Activated CD4-positive, alpha-beta T cell treated with anti-CD3 and anti-CD28 coated beads, Interleukin-2, amount 50 U/mL, for 1 hour (primary cell): ENCODE results near the gene ZNF598.
"Not testable (repeated sequence)": the region's sequence is repeated elsewhere in the genome, so short reads cannot be mapped to it uniquely, and the experiment has no call there.

Experiments used
- DNase-seq: peaks from one replicate; pipeline ENCODE4 v3.0.0-alpha.2; 2020

The ZNF598 gene

DNA sequence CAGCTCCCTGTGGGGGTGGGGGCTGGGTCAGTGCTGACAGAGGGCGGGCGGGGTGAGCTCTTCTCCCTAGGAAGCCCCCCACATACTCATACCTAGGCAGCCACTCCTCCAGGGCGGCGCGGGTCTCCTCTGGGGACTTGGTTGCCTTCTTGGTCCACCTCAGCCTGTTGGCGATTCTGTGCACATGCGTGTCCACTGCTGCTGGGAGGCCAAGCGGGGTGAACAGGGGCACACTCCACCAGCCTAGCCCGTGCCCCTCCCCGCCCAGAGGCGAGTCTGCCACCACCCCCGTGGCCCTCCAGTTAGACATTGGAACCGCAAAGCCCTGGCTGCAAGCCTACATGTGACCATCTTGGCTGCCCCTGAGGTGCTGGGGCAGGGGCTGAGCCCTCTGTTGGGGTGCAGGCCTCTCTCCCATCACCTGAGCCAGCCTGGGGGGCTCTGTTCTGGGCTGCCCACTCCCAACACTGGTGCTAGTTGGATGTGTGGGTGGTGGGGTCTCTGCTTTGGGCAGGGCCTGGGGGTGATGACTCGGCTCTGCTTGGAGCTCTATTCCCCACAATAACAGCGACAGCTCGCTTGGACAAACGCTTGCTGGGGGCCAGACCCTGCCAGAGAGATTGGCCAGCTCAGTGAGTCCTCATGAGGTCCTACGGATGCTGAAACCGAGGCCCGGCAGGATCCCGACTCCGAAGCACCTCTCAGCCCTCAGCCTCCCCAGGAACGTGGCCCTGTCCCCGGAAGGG is 30.6 kb upstream of the ZNF598 start:
- no peak for DNase-seq

DNA sequence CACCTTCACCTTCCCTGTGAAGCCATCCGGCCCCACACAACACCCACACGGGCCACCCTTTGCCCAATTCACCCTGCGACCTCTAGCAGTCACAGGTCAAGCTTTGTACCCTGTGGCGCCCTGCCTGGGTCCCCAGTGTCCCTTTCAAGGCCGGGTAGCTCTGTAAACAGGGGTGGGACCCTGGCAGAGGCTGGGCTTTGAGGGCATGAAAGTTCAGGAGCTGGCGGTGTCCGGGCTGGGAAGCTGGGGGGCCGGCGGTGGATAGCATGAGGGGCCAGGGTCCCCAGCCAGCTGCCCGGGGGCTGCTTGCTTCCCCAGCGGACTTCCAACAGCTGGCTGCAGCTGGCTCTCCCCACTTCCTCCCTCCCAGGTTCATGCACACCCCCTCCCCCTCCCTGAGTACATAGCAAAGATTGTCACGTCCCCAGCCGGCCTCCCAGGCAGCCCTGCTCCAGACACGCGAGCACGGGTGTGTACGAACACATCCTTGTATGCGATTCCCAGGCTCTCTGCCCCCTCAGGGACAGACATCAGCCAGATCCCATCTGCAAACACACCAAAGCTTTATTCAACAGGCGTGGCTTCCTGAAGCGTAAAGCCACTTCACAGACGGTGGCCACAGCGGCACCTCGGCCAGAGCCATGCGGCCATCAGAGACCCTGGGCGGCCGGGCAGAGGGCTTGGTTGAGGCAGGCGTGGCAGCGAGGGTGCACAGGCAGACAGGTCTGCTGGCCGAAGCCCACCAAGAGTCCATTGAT is 29.8 kb upstream of the ZNF598 start:
- DNase-seq: no peak

GRCh38 chr16:2038382-2039231 is 29.0 kb upstream of the ZNF598 start:
- DNase-seq: no peak

GRCh38 chr16:2037647-2038381 is 28.2 kb upstream of the ZNF598 start:
- no peak for DNase-seq

DNA sequence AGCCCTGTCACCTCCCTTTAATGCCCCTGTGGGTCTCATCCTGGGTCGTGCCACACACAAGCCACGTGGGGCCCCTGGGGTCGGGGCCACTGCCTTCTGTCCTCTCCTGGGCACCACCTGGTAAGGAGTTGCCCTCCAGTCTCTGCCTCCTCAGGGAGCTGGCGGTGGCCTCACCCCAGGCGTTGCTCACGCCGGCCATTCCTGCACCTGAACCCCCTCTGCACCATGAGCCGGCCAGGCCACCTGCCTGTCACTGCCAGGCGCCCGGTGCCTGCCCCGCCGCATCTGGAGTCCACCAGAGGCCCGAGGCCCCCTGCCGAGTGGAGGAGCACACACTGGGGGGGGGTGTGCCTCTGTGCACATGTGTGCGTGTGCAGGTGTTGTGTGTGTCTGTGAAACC is 27.5 kb upstream of the ZNF598 start:
- DNase-seq: no peak

DNA sequence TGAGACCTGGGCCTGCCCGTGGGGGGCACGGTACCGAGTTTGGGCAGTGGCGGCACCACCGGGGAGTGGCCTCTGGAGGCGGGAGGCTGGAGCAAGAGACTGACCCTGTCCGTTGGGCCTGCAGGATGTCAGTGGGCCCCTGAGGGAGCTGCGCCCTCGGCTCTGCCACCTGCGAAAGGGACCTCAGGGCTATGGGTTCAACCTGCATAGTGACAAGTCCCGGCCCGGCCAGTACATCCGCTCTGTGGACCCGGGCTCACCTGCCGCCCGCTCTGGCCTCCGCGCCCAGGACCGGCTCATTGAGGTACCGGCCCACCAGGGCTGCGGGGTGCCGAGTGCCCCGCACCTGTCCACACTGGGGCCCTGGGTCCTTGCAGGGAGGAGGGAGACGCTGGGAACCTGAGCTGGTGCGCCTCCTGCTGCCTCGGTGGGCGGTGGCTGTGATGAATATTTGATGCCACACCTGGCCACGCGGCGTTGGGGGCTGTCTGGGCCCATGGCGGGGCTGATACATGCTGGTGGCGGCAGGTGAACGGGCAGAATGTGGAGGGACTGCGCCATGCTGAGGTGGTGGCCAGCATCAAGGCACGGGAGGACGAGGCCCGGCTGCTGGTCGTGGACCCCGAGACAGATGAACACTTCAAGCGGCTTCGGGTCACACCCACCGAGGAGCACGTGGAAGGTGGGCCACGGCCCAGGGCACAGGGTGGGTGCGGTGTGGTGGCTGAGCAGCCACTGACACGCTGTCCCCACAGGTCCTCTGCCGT is 26.8 kb upstream of the ZNF598 start:
- no peak for DNase-seq

DNA sequence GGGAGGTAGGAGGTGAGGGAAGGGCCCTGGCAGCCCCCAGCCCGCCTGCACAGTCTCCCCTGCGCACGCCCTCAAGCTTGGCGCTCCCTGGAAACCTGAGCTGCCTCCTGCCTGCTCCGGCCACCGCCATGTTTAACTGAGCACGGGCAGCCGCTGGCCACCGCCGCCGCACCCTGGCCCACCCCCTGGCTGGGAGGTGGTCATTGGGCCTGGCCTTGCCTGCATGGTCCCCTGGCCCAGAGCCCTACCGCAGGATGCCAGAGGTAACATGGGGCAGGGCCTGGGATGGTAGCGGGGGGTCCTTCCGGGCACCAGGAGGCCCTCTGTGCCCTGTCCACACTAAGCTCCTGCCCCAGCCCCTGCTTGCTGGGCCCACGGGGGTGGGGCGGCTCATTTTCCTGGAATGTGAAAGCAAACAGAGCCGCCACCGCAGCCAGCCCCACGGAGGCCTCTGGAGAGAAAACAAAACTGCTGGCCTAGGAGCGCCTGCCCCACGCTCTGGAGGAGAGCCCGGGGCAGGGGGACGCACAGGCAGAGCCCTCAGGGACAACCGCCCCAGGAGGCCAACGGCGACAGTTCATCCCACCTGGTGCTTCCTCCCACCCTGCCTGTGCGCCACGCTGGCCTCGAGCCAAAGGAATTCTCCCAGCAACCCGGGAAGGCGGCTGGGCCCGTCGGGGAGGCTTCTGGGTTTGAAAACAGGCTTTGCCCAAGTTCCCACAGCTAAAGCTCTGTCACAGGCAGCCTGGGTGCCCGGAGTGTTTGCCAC is 26.0 kb upstream of the ZNF598 start:
- no peak for DNase-seq

GRCh38 chr16:2034696-2035430 is 25.2 kb upstream of the ZNF598 start:
- no peak for DNase-seq

GRCh38 chr16:2033909-2034695 is 24.5 kb upstream of the ZNF598 start:
- not testable (repeated sequence) for DNase-seq

- no peak for DNase-seq
Observed at GRCh38 chr16:2033057-2033908, 23.7 kb upstream of the ZNF598 start.

DNA sequence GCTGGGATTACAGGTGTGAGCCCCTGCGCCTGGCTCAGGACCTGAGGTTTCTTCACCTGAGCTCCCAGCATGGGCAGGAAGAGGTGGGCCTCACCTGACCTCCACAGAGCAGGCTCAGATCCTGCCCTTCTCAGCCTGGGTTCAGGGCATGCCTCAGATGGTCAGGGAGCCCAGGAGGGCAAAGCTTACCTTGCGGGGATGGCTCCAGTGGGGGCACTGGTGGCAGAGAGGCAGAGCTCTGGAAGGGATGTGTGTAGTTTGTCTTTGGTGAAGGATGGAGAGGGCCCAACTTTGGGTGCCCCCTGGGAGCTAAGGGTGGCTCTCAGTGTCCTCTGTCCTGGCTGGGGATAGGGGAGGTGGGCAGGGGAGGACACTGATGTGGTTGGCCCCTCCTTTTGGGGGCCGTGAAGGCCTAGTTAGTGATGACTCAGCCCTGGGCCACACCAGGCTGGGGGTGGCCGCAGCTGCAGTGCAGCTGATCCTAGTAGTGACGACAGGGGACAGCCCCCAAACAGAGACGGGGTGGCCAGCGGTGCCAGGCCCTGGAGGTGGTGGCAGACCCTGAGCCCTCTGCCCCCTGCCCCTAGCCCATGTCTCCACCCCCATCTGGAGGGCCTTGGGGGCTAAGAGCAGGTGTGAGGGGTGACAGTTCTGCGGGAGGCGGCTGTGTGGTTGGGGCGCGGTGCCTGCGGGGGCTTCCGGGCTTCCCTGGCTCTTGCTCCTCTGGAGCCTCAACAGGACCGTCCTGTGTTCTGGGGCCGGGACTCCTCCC is 22.9 kb upstream of the ZNF598 start:
- no peak for DNase-seq

DNA sequence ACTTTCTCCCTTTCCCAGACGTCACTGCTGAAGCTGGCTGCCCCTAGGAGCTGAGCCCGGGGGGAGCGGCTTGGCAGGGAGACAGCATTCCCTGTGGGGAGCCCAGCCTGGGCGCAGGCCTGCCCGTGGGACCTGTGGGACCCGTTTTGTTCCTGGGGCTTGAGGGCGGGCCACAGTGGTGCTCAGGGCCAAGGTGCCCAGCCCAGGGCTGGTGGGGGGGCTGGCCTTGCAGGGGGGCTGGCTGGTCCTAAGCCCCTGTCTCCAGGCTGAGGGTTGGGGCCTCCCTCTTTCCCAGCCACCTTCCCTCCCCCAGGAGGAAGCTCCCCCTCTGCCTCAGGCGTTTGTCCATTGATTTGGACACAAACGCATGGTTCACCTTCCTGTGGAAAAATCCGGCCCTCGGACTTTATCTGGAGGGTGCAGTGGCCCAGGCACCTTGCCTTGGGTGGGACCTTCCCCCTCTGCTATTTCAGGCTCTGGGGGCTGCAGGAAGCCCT is 21.5 kb upstream of the ZNF598 start:
- DNase-seq: no peak

- DNase-seq: no peak
Observed at GRCh38 chr16:2030036-2030435, 20.4 kb upstream of the ZNF598 start.

DNA sequence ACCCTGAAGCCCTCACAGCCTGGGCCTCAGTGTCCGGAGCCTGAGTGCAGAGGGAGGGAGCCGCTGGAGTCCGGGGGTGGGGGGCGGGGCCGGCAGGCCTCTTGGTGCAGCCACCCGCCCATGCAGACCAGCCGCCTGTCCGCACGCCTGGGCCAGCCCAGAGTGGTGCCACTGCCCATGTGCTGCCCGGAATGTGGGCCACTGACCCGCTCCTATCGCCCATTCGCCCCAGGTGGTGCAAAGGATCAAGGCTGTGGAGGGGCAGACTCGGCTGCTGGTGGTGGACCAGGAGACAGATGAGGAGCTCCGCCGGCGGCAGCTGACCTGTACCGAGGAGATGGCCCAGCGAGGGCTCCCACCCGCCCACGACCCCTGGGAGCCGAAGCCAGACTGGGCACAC is 19.7 kb upstream of the ZNF598 start:
- no peak for DNase-seq

GRCh38 chr16:2028620-2029220 is 19.1 kb upstream of the ZNF598 start:
- DNase-seq: no peak

GRCh38 chr16:2028146-2028545 is 18.5 kb upstream of the ZNF598 start:
- DNase-seq: no peak
